Esophagus muscularis mucosa (tissue), 4 donors: ENCODE data around the gene ACTL10. TPM values are rescaled to one million over a fixed set of nuclear protein-coding genes. Genes with fewer than 3 reads are reported as not detected.

Experiments
- DNase-seq: peaks from one replicate; pipeline ENCODE4 v3.0.0-alpha.2; 2017; ENCODE audit errors: extremely low spot score
- H3K27ac ChIP-seq, 4 donors: fragments of 200-600 bp; sonication (generic); replicated peaks in 1 of 4; 1 replicate in 3 of 4; 2 replicates in 1 of 4; pipeline ENCODE4 v1.5.1; 2016 to 2019; ENCODE audit warnings: mild to moderate bottlenecking in 1 of 4
- H3K27me3 ChIP-seq, 4 donors: fragments of 200-600 bp; sonication (generic); one replicate each; pipeline versions ENCODE4 v1.5.1 to v1.6.0; 2016 to 2019
- H3K36me3 ChIP-seq, 4 donors: fragments of 200-600 bp; sonication (generic); one replicate each; pipeline ENCODE4 v1.5.1; 2016 to 2019
- H3K4me1 ChIP-seq, 4 donors: fragments of 200-600 bp; sonication (generic); one replicate each; pipeline ENCODE4 v1.5.1; 2016 to 2019
- H3K4me3 ChIP-seq, 4 donors: fragments of 200-600 bp; sonication (generic); 1 replicate in 2 of 4; 2 replicates in 2 of 4; pipeline ENCODE4 v1.5.1; 2016 to 2019; ENCODE audit warnings: mild to moderate bottlenecking in 4 of 4, moderate library complexity in 1 of 4
- H3K9me3 ChIP-seq, 4 donors: fragments of 200-600 bp; sonication (generic); 1 replicate in 3 of 4; 2 replicates in 1 of 4; pipeline ENCODE4 v1.5.1; 2016 to 2019
- EP300 ChIP-seq: sonication (generic); formaldehyde crosslinking; IDR thresholded peaks from one replicate; pipeline ENCODE4 v1.6.1; 2017; ENCODE audit warnings: antibody characterized with exemption
- POLR2A ChIP-seq: fragments of 450-650 bp; IDR thresholded peaks from one replicate; pipeline ENCODE4 v1.6.1; 2017; ENCODE audit warnings: antibody characterized with exemption, moderate library complexity, mild to moderate bottlenecking, low read depth
- POLR2AphosphoS5 ChIP-seq, 2 donors: sonication (generic); formaldehyde crosslinking; IDR thresholded peaks; one replicate each; pipeline ENCODE4 v1.6.1; 2017; ENCODE audit warnings: antibody characterized with exemption in 2 of 2
- WGBS: methylation state at CpG from one replicate; pipeline ENCODE4 v1.1.5; 2018; 5-methylcytosine and 5-hydroxymethylcytosine counted together
- intact Hi-C: fragments of 100-400 bp; cut with DNase I; formaldehyde crosslinking; loops from one replicate; pipeline ENCODE4 v1.15.1; 2023
- total RNA-seq, 4 donors: library from RNA; depleted of rRNA; stranded (reverse); fragments of >200 nt; gene quantifications; one replicate each; pipeline versions ENCODE4 v1.1.0 to v1.2.1, GENCODE V29; 2016
- TF ChIP-seq, protein P1 (sequence below), 3 experiments: fragments of 200-600 bp in 2 of 3; fragments of 450-650 bp in 1 of 3; sonication (generic) in 2 of 3; IDR thresholded peaks; one replicate each; pipeline ENCODE4 v1.5.1; 2017 to 2019; ENCODE audit warnings: antibody characterized with exemption in 3 of 3, mild to moderate bottlenecking in 2 of 3, moderate library complexity in 1 of 3

ACTL10 gene
- total RNA-seq, 4 donors from 2014 or later = 1.3 to 2.5 (median 2.0) TPM

DNA sequence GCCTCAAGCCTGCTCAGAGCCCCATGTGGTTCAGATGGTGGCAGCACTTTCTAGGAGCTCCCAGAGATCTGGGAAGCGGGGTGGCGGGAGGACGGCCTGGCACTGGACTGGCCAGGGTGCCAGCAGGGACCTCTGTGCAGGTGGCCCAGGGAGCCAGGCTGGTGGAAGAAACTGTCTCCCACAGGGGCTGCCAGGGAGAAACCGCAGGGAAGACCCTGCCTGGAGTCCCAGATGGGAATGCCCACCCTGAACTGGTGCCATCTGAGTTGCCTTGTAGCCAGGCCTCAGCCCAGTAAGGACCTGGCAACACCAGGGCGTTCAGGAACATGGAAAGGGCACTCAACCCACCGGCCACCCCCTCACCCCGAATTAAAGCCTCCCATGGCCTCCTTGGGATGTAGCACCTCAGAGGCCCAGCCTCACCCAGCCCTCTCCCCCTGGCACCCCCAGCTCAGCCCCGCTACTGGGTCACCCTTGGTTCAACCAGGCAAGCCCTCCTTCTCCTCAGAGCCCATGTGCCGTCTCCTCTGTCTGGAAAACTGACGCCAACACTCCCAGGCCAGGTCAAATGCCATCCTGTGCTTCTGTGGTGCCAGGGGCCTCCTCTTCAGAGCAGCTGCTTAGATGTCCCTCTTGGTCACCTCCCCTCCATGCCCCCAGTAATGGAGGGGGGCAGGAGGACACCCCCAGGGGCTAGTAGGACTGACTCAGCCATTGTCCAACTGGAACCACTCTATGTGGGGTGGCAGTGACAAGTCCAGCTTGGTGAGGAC, 10.5 kb upstream of the ACTL10 start:
- Histone ChIP-seq H3K4me1 (peaks cover 13 to 14% (median 14%) of the 10 kb centered on the region in 4 donors), H3K36me3 (peaks cover 12 to 47% (median 38%) of the 10 kb centered on the region in 4 donors), H3K4me3 (no peak overlapping the region), H3K9me3 (no peaks in the 10 kb centered on the region), H3K27ac (no peak overlapping the region), H3K27me3 (no peaks in the 10 kb centered on the region)
- DNase-seq = no peak
- 90% methylated on average over 6 of the region's 10 CpGs for WGBS
- no peak for TF ChIP-seq EP300
- TF ChIP-seq, protein P1, sequence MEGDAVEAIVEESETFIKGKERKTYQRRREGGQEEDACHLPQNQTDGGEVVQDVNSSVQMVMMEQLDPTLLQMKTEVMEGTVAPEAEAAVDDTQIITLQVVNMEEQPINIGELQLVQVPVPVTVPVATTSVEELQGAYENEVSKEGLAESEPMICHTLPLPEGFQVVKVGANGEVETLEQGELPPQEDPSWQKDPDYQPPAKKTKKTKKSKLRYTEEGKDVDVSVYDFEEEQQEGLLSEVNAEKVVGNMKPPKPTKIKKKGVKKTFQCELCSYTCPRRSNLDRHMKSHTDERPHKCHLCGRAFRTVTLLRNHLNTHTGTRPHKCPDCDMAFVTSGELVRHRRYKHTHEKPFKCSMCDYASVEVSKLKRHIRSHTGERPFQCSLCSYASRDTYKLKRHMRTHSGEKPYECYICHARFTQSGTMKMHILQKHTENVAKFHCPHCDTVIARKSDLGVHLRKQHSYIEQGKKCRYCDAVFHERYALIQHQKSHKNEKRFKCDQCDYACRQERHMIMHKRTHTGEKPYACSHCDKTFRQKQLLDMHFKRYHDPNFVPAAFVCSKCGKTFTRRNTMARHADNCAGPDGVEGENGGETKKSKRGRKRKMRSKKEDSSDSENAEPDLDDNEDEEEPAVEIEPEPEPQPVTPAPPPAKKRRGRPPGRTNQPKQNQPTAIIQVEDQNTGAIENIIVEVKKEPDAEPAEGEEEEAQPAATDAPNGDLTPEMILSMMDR (IDR thresholded peaks at IDR 0.05) = no peak
- TF ChIP-seq POLR2AphosphoS5 (IDR thresholded peaks at IDR 0.05) = no peak
- TF ChIP-seq POLR2A = no peak
- intact Hi-C loops = no loop called here

DNA sequence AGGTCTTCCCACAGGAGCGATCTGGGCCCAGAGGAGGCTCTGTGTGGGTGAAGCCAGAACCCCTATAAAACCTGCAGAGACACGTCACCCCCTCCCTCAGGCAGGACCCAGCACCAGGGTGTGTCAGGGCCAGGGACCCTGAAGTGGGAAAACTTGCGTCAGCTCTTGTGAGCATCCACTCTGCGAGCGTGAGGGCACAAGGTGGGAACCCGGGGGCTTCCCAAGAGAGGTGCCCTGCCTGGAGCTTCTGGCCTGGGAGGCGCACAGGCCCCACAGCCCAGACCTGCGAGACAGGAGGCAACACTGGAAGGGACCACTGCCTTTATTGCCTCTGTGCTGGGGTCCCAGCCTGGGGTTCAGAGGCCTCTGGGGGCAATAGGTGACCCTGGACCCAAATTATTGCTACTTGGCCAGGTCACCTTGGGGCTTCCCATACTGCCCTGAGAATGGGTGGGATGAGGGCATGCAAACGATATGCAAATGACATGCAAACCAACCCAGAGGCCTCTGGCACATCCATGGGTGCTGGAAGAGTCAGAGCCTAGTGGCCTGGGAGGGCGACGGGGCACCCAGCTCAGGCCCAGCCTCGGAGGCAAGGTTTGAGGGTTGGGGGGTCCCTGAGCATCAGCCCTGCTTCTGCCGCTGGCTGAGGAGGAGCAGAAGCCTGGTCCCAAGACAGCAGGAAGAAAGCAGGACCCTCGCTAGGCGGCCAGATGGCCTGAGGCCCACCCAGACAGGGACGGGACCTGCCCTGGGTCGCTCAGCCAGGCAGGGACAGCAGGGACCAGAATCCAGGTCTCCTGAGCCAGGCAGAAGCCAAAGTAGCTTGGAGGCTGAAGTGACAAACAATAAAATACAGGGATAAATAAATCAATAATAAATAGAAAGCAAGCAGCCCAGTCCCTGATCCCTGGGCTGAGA, 9.7 kb upstream of the ACTL10 start:
- TF ChIP-seq POLR2AphosphoS5 (IDR thresholded peaks at IDR 0.05) = no peak
- no peak for DNase-seq
- no peak overlapping the region for H3K27ac ChIP-seq
- H3K9me3 ChIP-seq = no peaks in the 10 kb centered on the region
- peaks cover 12 to 47% (median 38%) of the 10 kb centered on the region in 4 donors for H3K36me3 ChIP-seq
- intact Hi-C loops = no loop called here
- H3K4me1 ChIP-seq = peaks cover 13 to 14% (median 14%) of the 10 kb centered on the region in 4 donors
- no peak overlapping the region for H3K4me3 ChIP-seq
- H3K27me3 ChIP-seq = no peaks in the 10 kb centered on the region
- WGBS = 91% methylated on average over 16 of the region's 17 CpGs

DNA sequence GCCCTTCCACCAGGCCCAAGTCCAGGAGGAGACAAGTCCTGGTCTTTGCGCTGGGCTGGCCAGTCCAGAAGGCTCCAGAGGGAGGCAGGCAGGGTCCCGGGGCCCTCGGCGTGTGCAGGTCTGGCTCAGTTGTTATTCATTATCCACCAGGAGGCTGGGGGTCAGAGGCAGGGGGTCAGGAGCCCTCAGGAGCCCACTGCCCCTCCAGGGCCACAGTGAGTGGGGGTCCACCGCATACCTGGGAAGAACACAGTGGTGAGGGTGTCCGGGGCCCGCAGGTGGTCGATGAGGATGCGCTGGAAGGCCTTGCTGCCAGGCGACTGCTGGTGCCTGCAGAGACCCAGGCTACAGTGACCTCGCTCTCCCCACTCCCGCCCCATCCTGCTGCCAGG, 9.0 kb upstream of the ACTL10 start:
- Histone ChIP-seq H3K27me3 (no peaks in the 10 kb centered on the region), H3K4me3 (no peak overlapping the region), H3K4me1 (peaks cover 14 to 16% (median 15%) of the 10 kb centered on the region in 4 donors), H3K36me3 (peaks cover 12 to 47% (median 38%) of the 10 kb centered on the region in 4 donors), H3K27ac (no peak overlapping the region), H3K9me3 (no peaks in the 10 kb centered on the region)
- 88% methylated on average over 12 of the region's 12 CpGs for WGBS
- TF ChIP-seq POLR2A (no peak), EP300 (no peak), POLR2AphosphoS5 (IDR thresholded peaks at IDR 0.05) (no peak)
- TF ChIP-seq, protein P1 (IDR thresholded peaks at IDR 0.05) = no peak
- intact Hi-C loops = no loop called here
- no peak for DNase-seq

DNA sequence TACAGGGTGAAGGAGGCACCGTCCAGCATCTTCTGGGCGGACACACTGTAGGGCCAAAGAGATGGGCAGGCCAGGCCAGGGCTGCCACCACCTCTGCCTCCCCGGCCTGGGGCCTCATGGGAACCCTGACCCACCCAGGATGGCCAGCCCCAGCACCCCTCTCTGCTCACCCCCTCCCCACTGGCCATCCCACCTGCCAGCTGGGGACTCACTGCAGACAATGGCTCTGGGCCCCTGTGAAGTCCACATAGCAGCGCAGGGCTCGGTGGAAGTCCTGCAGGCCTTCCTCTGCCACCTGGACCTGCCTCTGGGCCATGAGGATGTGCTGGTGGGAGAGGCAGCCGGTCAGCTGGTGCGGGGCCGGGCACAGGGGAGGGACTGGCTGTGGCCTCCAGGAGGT, 8.2 kb upstream of the ACTL10 start:
- Histone ChIP-seq H3K4me1 (peaks cover 12 to 16% (median 14%) of the 10 kb centered on the region in 4 donors), H3K27ac (no peak overlapping the region), H3K9me3 (no peaks in the 10 kb centered on the region), H3K27me3 (no peaks in the 10 kb centered on the region), H3K36me3 (peaks cover 12 to 47% (median 38%) of the 10 kb centered on the region in 4 donors), H3K4me3 (no peak overlapping the region)
- TF ChIP-seq, protein P1 (IDR thresholded peaks at IDR 0.05) = no peak
- TF ChIP-seq POLR2A (no peak), POLR2AphosphoS5 (IDR thresholded peaks at IDR 0.05) (no peak), EP300 (no peak)
- DNase-seq = no peak
- 90% methylated on average over 8 of the region's 8 CpGs for WGBS
- intact Hi-C loops = no loop called here

DNA sequence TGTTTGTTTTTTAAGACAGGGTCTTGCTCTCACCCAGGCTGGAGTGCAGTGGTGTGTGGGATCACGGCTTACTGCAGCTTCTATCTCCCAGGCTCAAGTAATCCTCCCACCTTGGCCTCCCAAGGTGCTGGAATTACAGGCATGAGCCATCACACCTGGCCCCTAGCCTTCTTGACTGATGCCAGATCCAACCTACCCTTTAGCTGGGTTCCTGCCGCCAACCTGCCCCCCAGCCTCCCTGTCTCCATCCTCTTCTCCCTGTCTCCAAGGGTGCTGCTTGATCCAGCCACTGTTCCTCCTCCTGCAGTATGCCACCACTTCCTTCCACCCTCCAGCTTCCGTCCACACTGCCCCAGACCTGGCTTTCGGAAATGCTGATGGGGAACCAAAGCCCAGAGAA, 7.8 kb upstream of the ACTL10 start:
- Histone ChIP-seq H3K27ac (no peak overlapping the region), H3K9me3 (no peaks in the 10 kb centered on the region), H3K27me3 (no peaks in the 10 kb centered on the region), H3K4me1 (peaks cover 11 to 15% (median 13%) of the 10 kb centered on the region in 4 donors), H3K4me3 (no peak overlapping the region), H3K36me3 (peaks cover 12 to 47% (median 38%) of the 10 kb centered on the region in 4 donors)
- DNase-seq = no peak
- intact Hi-C loops = no loop called here
- TF ChIP-seq EP300 = no peak
- TF ChIP-seq, protein P1 (IDR thresholded peaks at IDR 0.05) = no peak
- no peak for TF ChIP-seq POLR2A
- no peak for TF ChIP-seq POLR2AphosphoS5 (IDR thresholded peaks at IDR 0.05)
- 98% methylated on average over 4 of the region's 4 CpGs for WGBS
